ENCODE data around the gene GAB1.
"Not testable (repeated sequence)": the region's sequence is repeated elsewhere in the genome, so short reads cannot be mapped to it uniquely, and the experiment has no call there.

The GAB1 gene

GRCh38 chr4:143339497-143339896, 2.8 kb downstream of the GAB1 start:
- no peak for DNase-seq

GRCh38 chr4:143341186-143341755, 4.6 kb downstream of the GAB1 start:
- no peak for DNase-seq

- no peak for DNase-seq
These were observed 6.7 kb downstream of the GAB1 start for GRCh38 chr4:143343276-143343831.

GRCh38 chr4:143344041-143344440, 7.4 kb downstream of the GAB1 start:
- no peak for DNase-seq

- DNase-seq, result no peak
These were observed 8.1 kb downstream of the GAB1 start for GRCh38 chr4:143344774-143345173.

- DNase-seq, result no peak
These were observed 8.7 kb downstream of the GAB1 start for GRCh38 chr4:143345356-143345755.

GRCh38 chr4:143346206-143346605, 9.5 kb downstream of the GAB1 start:
- no peak for DNase-seq

GRCh38 chr4:143347484-143348111, 10.9 kb downstream of the GAB1 start:
- no peak for DNase-seq

- no peak for DNase-seq
These were observed 11.8 kb downstream of the GAB1 start for GRCh38 chr4:143348233-143349077.

- not testable (repeated sequence) for DNase-seq
These were observed 13.3 kb downstream of the GAB1 start for GRCh38 chr4:143349858-143350527.

GRCh38 chr4:143351149-143351691, 14.5 kb downstream of the GAB1 start:
- no peak for DNase-seq

GRCh38 chr4:143351774-143352451, 15.2 kb downstream of the GAB1 start:
- no peak for DNase-seq

- DNase-seq, result no peak
These were observed 16.0 kb downstream of the GAB1 start for GRCh38 chr4:143352720-143353119.

GRCh38 chr4:143353797-143354196, 17.1 kb downstream of the GAB1 start:
- no peak for DNase-seq

GRCh38 chr4:143354990-143355389, 18.3 kb downstream of the GAB1 start:
- no peak for DNase-seq

- no peak for DNase-seq
These were observed 19.0 kb downstream of the GAB1 start for GRCh38 chr4:143355540-143356217.

GRCh38 chr4:143356493-143356892, 19.8 kb downstream of the GAB1 start:
- DNase-seq, result no peak

- DNase-seq, result no peak
These were observed 20.6 kb downstream of the GAB1 start for GRCh38 chr4:143357161-143357845.

- DNase-seq, result no peak
These were observed 21.7 kb downstream of the GAB1 start for GRCh38 chr4:143358419-143358818.

- DNase-seq, result no peak
These were observed 22.4 kb downstream of the GAB1 start for GRCh38 chr4:143358923-143359643.
